ENCODE data around the gene TMEM138.

The TMEM138 gene

GRCh38 chr11:61406991-61407728 lies 45.0 kb downstream of the TMEM138 start:
- no peak for DNase-seq (ENCODE audit: low read depth)

GRCh38 chr11:61411589-61411988 lies 49.4 kb downstream of the TMEM138 start:
- DNase-seq (ENCODE audit: low read depth): no peak

GRCh38 chr11:61413496-61413895 lies 51.3 kb downstream of the TMEM138 start:
- DNase-seq (ENCODE audit: low read depth): no peak

GRCh38 chr11:61414547-61414946 lies 52.4 kb downstream of the TMEM138 start:
- no peak for DNase-seq (ENCODE audit: low read depth)

- DNase-seq (ENCODE audit: low read depth): no peak
Observed at GRCh38 chr11:61415381-61415780, 53.2 kb downstream of the TMEM138 start.

- no peak for DNase-seq (ENCODE audit: low read depth)
Observed at GRCh38 chr11:61416941-61417340, 54.8 kb downstream of the TMEM138 start.

GRCh38 chr11:61417670-61418069 lies 55.5 kb downstream of the TMEM138 start:
- DNase-seq (ENCODE audit: low read depth): no peak

- DNase-seq (ENCODE audit: low read depth): no peak
Observed at GRCh38 chr11:61418136-61418535, 56.0 kb downstream of the TMEM138 start.

Measured in fibroblast of the conjunctiva (primary cell).